WERI-Rb-1 (cell line): ENCODE data around the gene FTO.
A peak's percentile ranks its signal among the peaks of the same experiment; 100 is the strongest.

Source experiments
- DNase-seq: peaks from one replicate; pipeline ENCODE4 v3.0.0-alpha.2; 2020
- H3K27ac ChIP-seq: fragments of 250-450 bp; sonication (Bioruptor Pico); 2 replicates; pipeline ENCODE4 v1.5.1; 2020; ENCODE audit warnings: mild to moderate bottlenecking, moderate library complexity
- H3K27me3 ChIP-seq: fragments of 250-450 bp; sonication (Bioruptor Pico); 2 replicates; pipeline ENCODE4 v1.5.1; 2021; ENCODE audit warnings: mild to moderate bottlenecking, low read depth, moderate library complexity; ENCODE audit not compliant: insufficient read depth, severe bottlenecking
- H3K36me3 ChIP-seq: fragments of 250-450 bp; sonication (Bioruptor Pico); 2 replicates; pipeline ENCODE4 v1.5.1; 2020; ENCODE audit warnings: mild to moderate bottlenecking, moderate library complexity
- H3K4me3 ChIP-seq: 2 replicates; pipeline ENCODE4 v1.5.1; 2011; ENCODE audit warnings: low read depth, mild to moderate bottlenecking, control low read depth, low read length
- H3K9me3 ChIP-seq: fragments of 250-450 bp; sonication (Bioruptor Pico); 2 replicates; pipeline ENCODE4 v1.5.1; 2021; ENCODE audit warnings: mild to moderate bottlenecking, moderate library complexity; ENCODE audit not compliant: severe bottlenecking
- TF ChIP-seq, protein P1 (sequence below): IDR thresholded peaks from 2 replicates; pipeline ENCODE4 v1.5.1; 2011; ENCODE audit warnings: low read depth, mild to moderate bottlenecking, control low read depth, inconsistent platforms, low read length

FTO gene

DNA sequence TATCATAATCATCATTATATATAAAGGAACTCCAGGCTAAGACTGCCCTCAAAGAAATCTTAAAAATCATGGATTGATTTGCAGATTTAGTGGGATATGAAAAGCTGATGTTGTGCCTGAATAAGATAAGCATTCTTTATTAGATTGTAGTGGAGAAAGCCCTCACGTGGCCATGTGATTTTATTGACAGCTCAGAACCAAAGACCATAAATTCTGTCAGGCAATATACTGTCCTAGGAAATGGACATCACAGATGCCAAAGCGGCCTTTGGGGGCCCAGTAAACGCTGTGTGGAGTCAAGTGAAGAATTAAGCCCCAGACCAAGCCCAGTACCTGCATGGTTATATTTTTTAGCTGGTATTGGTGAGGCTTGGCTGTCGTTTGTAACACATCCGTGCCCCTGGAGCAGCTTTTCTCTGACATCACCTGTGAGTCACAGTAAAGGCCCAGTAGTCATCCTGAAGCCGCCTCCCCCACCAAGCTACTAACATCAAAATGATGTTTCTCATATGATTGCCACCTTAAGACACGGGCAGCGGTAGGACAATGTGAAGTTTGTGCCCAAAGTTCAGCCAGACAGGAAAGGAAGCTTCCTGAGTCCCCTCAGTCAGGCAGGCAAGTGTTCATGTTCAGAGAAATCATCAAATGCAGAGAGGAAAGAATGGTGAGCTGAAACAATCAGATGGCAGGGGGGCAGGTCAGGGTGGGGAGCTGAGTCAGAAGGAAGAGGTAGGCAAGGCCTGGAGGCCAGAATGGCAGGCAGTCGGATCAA is 373.3 kb downstream of the FTO start:
- H3K4me3 ChIP-seq = no peak overlapping the region
- TF ChIP-seq, protein P1, sequence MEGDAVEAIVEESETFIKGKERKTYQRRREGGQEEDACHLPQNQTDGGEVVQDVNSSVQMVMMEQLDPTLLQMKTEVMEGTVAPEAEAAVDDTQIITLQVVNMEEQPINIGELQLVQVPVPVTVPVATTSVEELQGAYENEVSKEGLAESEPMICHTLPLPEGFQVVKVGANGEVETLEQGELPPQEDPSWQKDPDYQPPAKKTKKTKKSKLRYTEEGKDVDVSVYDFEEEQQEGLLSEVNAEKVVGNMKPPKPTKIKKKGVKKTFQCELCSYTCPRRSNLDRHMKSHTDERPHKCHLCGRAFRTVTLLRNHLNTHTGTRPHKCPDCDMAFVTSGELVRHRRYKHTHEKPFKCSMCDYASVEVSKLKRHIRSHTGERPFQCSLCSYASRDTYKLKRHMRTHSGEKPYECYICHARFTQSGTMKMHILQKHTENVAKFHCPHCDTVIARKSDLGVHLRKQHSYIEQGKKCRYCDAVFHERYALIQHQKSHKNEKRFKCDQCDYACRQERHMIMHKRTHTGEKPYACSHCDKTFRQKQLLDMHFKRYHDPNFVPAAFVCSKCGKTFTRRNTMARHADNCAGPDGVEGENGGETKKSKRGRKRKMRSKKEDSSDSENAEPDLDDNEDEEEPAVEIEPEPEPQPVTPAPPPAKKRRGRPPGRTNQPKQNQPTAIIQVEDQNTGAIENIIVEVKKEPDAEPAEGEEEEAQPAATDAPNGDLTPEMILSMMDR = no peak
- no peaks in the 10 kb centered on the region for H3K9me3 ChIP-seq
- no peak overlapping the region for H3K27ac ChIP-seq
- peak; percentile 46 for DNase-seq
- no peaks in the 10 kb centered on the region for H3K36me3 ChIP-seq
- H3K27me3 ChIP-seq = no peaks in the 10 kb centered on the region

DNA sequence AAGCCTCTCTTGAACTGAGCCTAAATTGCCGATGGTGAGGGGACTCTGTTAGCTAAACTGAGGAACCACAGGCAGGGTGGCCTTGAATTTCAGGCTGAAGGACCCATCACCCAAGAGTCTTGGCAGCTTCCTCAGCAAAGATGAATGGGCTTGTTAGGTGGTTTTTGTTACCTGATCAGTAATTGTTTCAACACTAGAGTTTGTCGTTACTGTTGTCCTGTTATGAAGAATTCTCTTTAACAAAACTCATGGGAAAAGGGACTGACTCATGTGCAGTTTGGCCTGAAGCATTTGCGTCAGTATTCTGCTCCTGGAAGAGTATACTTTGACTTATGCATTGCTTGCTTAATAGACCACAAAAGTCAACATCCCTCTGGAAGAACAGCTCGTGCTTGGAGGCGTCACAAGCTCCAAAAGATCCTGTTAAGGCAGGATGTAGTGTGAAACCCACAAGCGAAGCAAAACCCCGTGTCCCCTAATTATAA is 376.6 kb downstream of the FTO start:
- no peak overlapping the region for H3K27ac ChIP-seq
- no peak for DNase-seq
- no peaks in the 10 kb centered on the region for H3K9me3 ChIP-seq
- H3K36me3 ChIP-seq = no peaks in the 10 kb centered on the region
- H3K27me3 ChIP-seq = no peaks in the 10 kb centered on the region
- H3K4me3 ChIP-seq = no peak overlapping the region
- TF ChIP-seq, protein P1 = no peak

DNA sequence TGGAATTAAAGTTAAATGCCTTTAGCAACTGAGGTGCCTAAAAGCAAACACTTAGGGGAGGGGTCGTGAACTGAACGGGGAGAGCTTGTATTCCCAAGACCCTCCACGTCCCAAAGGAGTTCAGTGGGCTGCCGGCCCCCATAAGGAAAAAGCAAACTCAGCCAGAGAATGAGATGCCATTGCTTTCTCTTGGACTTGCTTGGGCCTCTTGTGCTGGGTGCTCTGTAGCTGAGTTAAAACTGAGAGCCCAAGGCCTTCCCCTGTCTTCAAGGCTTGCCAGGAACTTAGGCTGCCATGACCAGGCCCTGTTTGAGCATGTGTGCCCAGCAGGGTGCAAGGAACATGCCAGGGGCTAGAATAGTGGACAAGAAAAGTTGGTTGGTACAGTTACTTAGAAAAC is 382.8 kb downstream of the FTO start:
- H3K9me3 ChIP-seq = no peaks in the 10 kb centered on the region
- TF ChIP-seq, protein P1 = no peak
- H3K27me3 ChIP-seq = no peaks in the 10 kb centered on the region
- H3K36me3 ChIP-seq = no peaks in the 10 kb centered on the region
- no peak overlapping the region for H3K4me3 ChIP-seq
- no peak overlapping the region for H3K27ac ChIP-seq
- DNase-seq = no peak

DNA sequence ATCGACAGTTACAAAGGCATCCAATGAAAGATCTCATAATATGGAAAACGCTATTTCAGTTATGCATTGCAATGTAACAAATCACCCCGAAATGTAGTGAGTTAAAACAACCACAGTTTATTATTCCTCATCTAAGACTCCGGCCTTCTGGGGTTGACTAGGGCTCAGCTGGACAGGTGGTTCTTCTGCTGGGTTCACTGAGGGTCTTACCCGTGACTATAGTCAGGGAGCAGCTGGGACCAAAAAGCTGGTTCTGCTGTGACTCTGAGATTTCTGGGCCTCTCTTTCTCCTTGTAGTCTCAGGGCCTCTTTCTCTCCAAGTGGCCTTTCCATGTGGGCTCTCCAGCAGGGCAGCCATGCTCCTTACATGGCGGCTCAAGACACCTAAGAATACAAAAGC is 386.6 kb downstream of the FTO start:
- TF ChIP-seq, protein P1 = no peak
- DNase-seq = no peak
- no peaks in the 10 kb centered on the region for H3K27me3 ChIP-seq

DNA sequence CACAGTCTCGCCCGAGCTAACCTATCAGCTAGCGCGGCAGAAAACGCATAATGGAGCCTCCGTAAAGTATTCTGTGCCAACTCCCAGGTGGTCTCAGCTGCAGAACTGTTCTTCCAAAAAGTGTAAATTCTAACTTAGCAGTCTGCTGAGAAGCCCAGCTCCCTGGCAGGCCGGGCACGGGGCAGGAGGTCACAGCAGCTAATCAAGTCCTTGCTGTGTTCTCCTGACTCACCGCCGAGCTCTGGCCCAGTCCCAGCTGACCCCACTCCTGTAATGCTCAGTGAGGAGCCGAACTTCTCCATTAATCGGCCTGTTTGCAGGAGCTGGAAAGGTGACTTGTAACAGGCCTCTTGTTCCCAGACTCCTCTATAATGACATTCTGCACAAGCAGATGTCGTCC is 389.3 kb downstream of the FTO start:
- Histone ChIP-seq H3K36me3 (no peaks in the 10 kb centered on the region; the same call in 1 of the 2 replicates), H3K4me3 (no peak overlapping the region), H3K9me3 (peaks cover 10% of the 10 kb centered on the region), H3K27ac (no peak overlapping the region), H3K27me3 (no peaks in the 10 kb centered on the region)
- no peak for DNase-seq
- TF ChIP-seq, protein P1 = no peak

More for the DNA sequence above, 386.6 kb downstream of the FTO start:
- Histone ChIP-seq H3K27ac (no peak overlapping the region), H3K9me3 (no peaks in the 10 kb centered on the region), H3K36me3 (no peaks in the 10 kb centered on the region), H3K4me3 (no peak overlapping the region)
